Activated T-cell treated with anti-CD3 and anti-CD28 coated beads for 1 hour (primary cell): Measurements from ENCODE around the gene KCNQ1OT1.

Source experiments
- DNase-seq: peaks from one replicate; pipeline ENCODE4 v3.0.0-alpha.2; 2020; ENCODE audit warnings: low read depth

The KCNQ1OT1 gene

DNA sequence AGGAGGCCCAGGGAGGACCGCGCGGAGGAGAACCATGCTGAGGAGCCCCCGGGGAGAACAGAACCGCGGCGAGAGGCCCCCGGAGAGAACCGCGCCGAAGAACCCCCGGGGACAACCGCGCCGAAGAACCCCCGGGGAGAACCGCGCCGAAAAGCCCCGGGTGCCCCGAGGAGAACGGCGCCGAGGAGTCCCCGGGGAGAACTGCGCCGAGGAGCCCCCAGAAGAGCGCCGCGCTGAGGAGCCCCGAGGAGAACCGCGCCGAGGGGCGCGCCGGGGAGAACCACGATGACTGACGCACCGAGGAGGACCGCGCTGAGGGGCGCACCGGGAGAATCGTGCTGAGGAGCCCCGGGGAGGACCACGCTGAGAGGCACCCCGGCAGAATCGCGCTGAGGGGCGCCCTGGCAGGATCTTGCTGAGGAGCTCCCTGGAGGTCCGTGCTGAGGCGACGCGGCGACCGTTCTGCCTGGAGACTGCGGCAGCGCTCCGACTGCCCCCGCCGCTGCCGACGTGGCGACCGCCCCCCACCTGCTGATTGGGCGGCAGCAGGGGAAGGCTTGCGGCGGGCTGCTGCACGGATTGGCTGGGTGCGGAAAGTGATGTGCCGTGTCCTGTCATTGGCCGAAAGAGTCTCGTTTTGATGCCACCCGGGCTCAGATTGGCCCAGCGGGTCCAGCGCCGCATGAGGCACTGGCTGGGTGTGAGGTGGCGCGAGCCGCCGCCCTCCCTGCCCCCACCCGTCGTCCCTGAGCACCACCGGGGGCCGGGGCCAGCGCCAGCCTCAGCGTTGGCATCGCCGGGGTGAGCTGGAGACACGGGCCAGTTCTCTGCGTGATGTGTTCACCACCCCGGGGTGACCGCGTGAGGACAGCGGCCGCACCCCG is at the start of gene KCNQ1OT1:
Gene KCNQ1OT1 (minus strand): TSS at position 464 of the 884 bp plus-strand sequence.
- peak; percentile 71 for DNase-seq

DNA sequence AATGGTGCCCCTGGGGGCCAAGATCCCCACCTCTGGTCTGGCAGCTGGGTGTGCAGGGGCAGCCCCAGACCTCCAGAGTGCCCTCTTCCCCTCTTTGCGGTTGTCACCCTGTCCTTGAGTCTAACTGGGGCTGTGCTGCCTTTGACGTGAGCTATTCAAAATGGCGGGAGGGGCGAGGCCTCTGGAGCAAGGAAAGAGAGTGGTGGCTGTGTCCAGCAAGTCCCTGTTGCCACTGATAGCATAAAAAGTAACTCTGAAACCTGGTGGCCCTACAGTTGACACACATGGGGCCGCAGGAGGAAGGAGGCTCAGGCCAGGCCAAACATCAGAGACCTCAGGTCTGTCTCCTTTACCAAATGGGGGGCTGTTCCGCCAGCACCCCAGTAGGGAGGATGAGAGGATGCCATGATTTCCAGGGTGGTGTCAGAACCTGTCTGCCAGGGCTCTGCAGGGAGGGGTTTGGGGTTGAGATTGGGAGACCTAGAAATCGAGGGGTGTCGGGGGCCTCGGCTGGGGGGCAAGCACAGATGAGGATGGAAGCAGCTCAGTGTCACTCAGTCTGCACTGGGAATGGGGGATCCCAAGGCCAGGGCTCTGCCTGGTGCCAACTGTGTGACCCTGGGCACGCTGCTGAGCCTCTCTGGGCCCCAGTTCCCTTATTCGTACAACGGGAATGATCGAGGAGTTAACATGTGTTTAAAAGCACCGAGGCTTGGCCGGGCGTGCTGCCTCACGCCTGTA is 49.2 kb upstream of the KCNQ1OT1 start:
- DNase-seq = no peak

DNA sequence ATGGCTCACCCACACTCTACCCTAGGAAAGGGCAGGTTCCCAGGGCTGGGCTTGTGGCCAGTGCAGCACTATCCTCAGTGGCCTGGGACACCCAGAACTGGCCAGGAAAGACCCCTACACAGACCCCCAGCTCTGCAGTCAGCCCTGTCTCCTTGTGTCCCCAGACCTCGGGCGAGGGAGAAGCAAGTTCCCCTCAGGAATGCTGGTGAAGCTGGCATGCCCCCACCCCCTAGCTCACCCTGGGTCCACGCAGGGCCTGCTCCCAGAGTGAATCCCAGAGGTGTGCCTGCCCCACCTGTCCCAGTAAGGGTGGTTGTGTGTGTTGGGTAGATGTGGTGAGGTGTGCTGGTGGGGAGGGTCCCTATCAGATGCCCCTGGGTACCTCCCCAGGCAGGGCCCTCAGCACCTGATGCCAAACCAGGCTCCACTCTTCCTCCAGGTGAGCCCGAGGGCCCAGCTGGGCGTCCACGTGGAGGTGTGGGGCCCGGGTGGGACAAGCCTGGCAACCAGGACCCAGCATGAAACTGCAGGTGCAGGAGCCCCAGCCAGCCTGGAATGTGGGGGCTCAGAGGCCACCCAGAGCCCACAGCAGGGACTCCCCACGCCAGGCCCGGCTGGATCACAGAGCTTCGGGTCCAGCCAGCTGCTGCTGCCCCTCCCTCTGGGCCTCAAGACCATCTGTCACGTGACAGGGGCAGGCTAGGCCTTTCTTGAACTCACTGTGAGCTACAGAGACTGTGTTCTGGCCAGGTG is 48.4 kb upstream of the KCNQ1OT1 start:
- no peak for DNase-seq

DNA sequence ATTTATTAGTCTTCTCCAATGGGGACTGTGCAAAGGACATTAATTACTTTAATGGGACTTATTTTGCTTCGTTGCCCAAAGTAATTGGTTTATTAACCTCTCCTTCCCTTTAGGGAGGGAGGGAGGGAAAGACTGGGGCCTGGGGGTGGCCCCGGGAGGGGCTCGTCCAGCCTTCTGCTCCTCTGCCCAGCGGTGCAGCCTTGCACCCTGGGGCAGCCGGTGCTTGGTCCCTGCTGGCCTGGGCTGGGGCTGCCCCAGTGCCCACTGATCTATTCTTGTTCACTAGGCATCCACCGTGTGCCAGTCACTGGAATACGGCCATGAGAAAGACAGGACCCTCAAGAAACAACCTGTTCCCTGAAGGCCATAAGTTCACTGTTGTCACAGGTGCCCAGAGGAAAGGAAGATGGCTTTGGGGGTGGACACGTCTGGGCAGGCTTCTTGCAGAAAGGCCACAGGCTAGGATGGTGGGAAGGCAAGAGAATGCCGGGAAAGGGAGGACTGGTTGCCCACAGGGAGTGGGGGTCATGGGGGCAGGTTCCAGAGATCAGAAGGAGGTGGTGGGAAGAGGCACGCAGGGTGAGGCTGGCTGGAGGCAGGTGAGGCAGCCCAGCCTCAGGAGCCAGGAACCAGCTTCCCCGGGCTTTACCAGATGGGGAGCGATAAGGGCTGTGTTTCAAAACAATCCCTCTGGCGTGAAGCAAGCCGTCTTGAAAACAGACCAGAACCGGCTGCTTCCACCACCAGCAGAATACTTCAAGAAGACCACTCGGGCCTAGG is 47.6 kb upstream of the KCNQ1OT1 start:
- DNase-seq = no peak

DNA sequence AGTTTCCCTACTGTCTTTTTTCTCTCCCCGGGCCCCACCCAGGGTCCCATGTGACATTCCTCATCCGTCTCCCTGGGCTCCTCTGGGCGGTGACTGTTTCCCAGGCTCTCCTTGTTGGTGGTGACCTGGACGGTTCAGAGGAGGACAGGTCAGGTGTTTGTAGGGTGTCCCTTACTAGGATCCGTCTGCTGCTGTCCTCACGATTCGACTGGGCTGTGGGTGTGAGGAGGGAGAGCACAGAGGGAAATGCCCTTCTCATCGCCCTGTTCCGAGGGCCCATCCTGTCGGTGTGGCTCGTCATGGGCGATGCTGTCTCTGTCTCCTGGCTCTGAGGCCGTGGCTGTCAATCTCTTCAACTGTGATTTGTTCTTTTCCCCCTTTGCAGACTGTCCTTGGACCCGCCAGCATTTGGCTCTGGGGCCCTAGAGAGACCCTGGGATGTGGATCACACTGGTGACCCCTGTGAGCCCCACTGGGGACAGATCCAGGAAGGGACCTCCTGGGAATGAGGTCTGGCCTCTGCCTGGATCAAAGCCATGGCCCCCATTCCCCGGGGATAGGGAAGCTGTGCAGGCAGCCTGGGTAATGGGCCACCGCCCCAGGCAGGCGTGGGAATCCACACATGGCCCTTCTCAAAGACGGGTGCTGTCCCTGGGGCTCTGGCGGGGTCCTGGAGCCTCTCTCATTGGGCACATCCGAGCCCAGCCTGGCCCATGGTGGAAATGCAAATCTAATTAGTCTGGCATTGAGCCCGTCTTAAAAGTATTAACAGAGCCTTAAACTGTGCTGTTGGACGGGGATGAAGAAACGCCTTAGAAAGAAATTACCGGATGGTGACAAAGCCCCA is 46.8 kb upstream of the KCNQ1OT1 start:
- no peak for DNase-seq

DNA sequence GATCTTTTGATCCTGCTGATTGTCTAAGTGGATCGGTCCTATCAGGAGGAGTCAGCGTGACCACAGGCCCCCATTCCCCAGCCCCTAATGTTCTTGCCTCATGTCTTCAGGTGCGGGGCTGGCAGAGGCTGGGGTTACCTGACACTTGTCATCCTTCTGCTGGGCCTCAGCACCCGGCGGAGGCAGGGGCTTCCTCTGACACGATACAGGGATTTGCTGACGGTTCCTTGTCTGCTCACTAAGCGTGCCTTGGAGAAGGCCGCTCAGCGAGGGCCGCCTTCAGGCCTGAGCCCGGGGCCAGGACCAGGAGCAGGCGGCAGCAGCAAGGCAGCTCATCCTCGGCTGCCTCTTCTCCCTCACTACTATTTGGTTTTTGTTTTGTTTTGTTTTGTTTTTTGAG is 45.7 kb upstream of the KCNQ1OT1 start:
- DNase-seq = no peak

DNA sequence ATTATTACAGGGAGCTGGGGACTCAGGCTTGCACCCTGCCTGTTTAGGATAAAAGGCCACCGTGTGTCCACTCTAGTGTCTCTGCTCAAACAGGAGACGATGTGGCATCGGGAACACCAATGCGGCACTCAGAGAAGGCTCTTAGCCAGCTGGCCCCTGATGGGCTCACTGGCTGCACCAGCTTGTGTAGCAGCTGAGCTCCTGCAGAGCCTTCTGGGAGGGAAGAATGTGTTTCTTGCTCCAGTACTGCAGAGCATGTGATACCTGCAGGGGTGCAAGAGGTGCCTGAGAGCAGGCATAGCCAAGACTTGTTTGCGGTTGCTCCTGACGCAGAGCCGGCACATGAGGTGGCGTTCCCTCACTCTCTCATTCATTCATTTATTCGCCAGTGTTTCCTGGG is 44.4 kb upstream of the KCNQ1OT1 start:
- no peak for DNase-seq

DNA sequence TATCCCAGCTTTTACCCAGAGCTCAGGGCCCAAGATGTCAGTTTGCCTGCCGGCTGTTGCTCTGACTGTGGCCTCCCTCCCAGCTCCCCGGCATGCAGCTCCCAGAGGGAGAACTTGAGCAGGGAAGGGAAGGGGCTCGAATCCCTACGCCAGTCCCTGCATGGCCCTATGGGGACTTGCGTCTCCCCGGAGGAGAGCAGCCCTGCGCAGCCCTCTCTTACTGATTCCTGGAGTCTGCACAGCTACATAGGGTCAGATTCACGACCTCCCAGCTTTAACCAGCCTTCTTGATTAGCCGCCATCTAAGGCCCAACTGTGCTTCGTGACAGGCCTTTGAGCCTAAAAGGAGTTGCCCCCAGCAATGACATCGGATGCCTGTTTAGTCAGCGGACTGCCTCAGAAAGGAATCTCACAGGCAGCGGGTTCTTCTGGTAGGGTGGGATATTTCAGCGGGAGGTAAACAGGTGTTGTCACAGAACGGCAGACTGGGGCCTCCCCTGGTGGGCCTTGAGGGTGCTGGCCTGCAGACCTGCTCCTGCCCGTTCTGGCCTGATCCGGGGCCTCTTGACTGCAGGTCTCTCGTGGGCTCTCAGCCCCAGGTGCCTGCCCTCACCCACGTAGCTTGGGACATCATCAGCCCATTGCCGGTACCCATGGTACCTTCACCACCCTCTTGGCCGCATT is 43.8 kb upstream of the KCNQ1OT1 start:
- DNase-seq = no peak

DNA sequence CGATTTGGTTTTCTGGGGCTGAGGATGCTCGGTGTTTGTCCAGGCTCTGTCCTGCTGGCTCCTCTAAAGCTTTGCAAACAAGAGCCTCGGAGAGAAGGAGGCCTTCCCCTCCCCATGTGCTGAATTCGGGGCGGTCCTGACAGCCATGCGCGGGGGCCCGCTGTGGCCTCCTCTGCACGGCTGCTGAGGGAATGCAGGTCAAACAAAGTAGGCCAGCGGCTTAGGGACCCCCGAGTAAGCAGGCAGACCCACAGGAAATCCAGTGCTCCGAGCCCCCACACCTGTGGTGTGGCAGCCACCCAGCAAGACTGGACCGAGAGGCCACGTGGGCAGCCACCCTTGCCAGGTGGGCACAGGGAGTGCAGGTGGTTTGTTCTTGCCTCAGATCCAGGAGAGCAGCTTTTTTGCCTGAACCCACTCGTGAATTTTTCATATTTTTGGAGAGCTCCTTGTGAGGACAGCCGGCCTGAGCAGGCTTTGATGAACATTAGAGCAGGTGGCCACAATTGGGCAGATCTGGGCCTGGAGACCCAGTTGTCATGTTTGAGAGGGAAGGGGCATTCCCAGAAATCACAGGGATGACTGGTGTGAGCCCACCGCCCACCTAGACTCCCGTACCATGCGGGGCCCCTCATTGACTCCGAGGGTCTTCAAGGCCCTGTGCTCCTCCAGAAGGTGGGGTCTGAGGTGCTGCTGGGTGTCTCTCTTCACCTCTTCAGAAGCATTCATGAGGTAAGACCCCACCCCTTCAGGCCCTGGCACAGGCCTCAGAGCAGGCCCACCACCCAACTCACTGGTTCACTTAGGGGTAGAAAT is 43.0 kb upstream of the KCNQ1OT1 start:
- no peak for DNase-seq

DNA sequence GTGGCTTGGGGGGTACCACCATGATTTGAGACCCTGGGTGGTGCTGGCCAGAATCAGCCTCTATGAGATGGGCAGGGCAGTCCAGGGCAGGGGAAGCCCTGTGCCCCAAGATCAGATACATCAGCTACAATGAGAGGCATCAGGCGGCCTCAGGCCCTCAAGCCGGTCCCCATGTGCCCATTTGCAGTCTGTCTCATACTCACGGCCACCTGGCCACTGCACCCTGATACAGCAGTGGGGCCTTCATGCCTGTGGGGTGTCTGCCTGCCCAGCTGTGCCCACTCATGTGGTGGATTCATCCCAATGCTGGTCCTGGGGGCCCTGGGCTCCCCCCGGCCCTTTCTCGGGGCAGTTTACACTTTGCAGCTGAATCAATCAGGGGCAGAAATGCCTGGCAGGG is 42.4 kb upstream of the KCNQ1OT1 start:
- DNase-seq = no peak

DNA sequence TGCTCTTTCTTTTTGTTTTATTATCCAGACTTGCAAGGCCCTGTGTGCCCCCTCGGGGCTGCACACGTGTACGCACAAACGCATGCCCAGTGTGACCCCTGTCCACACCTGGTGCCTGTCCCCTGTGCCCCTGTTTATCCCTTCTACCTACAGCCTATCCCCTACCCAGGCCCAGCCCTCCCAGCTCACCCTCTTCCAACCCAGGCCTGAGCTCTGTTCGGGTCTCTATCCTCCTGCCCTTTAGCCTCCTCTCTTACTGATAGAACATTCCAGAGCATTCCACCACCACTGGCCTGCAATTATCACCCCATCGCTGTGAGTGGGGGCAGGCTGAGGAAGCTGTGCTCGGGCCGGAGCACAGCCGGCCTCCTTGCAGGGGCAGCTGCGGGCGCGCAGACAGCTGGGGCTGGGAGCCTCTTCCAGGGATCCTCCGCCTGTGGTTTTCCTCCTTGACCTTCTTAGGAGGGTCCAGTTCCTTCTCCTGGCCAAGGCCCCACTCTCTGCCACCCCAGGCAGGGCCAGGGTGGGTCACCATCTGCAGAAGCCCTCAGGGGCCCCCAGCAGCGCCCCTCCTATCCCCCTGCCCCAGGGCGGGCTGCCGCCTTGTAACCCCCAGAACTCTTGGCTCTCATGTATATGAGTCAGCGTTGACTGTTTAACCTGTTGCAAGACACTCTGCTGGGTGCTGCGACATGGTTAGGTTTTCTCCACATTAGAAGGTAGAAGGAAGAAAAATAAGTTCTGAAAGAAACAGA is 41.8 kb upstream of the KCNQ1OT1 start:
- no peak for DNase-seq

DNA sequence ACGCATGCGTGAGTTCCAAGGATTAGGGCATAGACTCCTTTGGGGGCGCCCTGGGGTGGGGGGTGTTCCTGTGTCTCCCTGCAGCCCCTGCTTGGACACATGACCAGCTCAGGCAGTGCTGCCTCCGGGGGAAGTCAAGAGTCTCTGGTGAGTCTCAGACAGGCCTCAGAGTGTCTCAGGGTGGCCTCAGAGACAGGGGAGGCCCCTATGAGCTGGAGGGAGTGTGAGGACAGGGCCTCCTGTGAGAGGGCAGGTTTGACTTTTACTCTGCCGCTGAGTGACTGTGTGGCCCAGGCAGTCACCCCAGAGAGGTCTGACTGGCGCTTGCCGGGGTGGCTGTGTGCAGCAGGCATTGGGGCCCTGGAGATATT is 41.2 kb upstream of the KCNQ1OT1 start:
- DNase-seq = no peak

DNA sequence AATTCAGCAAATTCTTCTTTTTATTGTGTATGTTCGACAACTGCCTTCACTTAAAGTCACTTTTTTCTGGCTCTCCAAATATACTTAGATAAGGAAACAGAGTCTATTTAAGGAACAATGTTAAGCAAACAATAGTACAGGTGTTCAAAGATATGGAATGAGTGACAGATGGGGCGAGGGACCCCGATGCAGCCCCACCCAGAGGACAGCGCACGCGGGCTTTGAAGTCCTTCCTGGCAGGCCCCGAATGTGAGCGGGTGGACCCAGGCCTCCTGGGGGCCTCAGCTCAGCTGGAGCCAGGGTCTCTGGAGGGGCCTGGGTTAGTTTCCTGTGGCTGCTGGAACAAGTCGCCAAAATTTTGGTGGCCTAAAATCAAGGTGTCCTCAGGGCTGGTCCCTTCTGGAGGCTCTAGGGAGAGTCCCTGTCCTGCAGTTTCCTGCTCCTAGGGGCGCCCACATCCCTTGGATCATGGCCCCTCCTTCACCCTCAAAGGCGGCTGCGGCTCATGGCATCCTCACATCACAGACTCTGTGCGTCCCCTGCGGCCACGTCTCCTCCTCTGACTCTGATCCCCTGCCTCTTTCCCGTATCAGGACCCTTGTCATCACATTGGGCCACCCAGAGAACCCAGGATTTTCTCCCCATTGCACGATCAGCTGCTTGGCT is 40.6 kb upstream of the KCNQ1OT1 start:
- no peak for DNase-seq

DNA sequence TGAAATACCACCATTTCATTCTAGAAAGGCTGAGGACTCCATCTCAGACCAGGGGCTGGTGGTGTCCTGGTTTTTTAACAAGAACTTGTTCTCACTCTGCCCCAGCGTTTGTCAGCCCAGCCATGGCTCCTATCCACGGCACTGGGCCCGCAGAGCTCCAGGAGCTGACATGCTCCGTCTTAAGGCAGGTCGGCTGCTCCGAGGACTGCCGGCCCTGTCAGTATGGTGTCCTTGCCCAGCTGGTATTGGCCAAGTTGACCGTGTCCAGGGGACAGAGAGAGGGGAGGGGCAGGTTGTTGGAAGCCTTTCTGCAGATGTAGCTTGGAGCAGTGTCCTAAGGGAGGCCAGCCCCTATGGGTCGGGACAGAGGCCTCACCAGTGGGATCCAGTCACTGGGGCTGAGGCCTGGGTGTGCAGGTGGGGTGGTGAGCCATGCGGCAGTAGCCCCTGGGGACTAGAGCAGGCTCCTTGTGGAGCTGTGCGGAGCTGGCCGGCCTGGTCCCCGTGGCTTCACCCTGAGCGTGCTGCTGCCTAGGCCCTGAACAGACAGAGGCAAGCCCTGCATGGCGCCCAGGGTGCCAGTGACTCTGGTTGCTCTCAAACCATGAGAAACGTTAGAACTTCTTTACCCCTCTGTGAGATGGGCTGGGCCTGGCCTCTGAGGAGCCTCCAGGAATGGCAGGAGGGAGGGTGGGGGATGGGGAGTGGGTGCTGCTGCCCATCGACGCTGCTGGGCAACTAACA is 39.9 kb upstream of the KCNQ1OT1 start:
- no peak for DNase-seq

DNA sequence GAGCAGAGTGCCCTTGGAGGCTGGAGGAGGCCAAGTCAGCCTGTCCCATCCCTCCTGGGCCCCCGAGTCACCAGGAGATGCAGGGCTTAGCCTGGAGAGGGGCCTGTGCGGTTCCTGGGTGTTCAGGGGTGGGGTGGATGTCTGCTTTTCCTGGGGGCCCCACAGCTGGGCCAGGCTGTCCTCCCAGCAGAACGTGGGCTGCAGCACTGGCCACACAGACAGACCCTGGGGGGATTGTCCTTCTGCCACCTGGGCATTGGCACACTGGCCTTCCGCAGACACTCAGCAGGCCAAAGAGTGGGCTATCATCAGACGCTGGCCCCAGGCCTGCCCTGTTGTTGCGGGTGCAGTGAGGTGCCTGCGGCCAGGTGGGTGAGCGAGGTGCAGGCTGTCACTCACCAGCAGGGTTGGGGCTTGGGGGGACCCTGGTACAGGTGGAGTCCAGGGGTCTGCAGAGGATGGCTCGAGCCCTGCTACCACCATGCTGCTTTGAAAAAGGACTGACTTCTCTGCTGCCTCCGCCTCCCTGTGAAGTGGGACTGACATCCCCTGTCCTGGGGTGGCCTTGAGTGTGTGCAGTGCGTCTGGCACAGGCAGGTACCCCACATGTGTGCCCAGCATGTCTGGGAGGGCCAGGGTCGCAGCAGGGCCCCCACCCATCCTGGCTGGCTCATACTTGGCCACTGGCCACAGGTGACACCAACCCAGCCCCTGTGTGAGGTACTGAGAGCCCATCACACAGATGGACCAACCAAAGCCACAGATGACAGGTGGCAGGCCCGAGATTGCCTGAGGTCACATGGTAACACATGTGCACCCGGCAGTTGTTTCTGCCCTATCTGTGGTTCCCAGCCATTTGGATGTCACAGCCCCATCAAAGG is 39.0 kb upstream of the KCNQ1OT1 start:
- DNase-seq = no peak

DNA sequence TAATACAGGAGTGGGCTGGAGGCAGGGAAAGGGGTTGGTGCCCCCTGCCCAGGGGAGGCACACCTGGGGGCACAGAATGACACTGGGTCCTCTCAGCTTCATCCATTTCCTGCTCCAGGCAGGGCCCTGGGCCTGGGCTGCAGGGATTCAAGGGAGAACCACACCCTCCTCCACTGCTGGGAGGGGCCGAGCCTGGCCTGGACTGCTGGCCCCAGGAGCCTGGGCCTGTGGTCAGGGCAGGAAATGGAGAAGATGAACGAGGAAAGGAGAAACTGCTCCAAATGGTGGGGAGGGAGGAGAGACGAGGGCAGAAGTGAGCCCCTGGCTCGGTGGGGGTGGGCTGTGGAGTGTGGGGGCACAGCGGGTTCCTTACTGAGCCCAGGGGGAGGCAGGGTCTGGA is 38.1 kb upstream of the KCNQ1OT1 start:
- DNase-seq = no peak

DNA sequence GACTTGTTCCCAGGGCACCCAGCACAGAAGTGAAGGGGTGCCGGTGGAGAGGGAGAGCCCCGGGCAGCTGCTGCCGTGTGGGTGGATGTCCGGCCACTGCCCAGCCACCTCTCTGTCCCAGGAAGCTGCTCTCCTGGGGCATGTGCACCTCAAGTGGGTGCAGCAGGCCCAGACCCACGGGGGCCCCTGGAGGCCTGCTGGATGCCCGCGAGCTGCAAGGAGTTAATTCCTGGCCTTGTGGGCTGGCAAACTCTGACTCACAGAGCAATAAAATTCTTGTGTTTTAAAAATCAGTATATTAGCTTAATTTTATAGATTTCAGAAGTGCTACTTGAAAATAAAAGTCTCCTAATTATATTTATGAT is 37.4 kb upstream of the KCNQ1OT1 start:
- DNase-seq = no peak
